NT2/D1 (cell line): Measurements from ENCODE around the gene RPN1.
"Not testable (repeated sequence)": the region's sequence is repeated elsewhere in the genome, so short reads cannot be mapped to it uniquely, and the experiment has no call there.

Experiments used
- SUZ12 ChIP-seq: IDR thresholded peaks from 2 replicates; pipeline ENCODE4 v1.6.1; 2011; ENCODE audit not compliant: insufficient read length, insufficient read depth; ENCODE audit errors: extremely low read depth
- ZNF274 ChIP-seq: IDR thresholded peaks from 2 replicates; pipeline ENCODE4 v1.6.1; 2011; ENCODE audit warnings: mild to moderate bottlenecking, low read depth, low read length

DNA sequence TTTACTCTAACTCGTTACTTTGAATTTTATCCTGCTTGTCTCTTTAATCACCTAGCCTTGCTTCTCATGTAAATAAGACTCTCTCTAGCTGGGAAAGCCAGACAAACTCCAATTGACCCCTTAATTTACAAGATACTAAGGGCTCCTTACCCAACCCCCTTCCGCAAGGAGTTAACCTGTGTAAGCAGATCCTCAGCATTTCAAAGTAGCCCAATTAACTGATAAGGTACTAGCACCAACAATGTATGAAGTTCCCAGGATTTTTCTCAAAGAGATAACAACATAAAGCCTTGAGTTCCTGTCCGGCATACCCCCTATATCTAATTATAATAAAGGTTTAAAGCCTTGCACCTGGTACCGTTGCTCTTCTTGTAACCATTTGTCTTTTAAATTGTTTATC lies 25.2 kb upstream of the RPN1 start:
- not testable (repeated sequence) for TF ChIP-seq ZNF274, SUZ12
